HCT116 (cell line): ENCODE measurements around the gene ADAMTS13.

Experiments
- CBX3 ChIP-seq: IDR thresholded peaks from 2 replicates; pipeline ENCODE4 v1.6.1; 2012; ENCODE audit warnings: low read depth
- POLR2A ChIP-seq: IDR thresholded peaks from 2 replicates; pipeline ENCODE4 v1.7.0; 2011; ENCODE audit warnings: borderline replicate concordance; ENCODE audit not compliant: insufficient read depth, insufficient read length; ENCODE audit errors: extremely low read depth
- POLR2AphosphoS5 ChIP-seq: IDR thresholded peaks from 2 replicates; pipeline ENCODE4 v1.6.1; 2011; ENCODE audit warnings: mild to moderate bottlenecking, low read depth, low read length, moderate library complexity
- RAD21 ChIP-seq: IDR thresholded peaks from 2 replicates; pipeline ENCODE4 v1.6.1; 2012; ENCODE audit warnings: low read depth, mild to moderate bottlenecking
- SIN3A ChIP-seq: IDR thresholded peaks from 2 replicates; pipeline ENCODE4 v1.6.1; 2012; ENCODE audit warnings: low read depth
- SP1 ChIP-seq: IDR thresholded peaks from 2 replicates; pipeline ENCODE4 v1.6.1; 2012; ENCODE audit warnings: low read depth
- YY1 ChIP-seq: IDR thresholded peaks from 2 replicates; pipeline ENCODE4 v1.6.1; 2011; ENCODE audit warnings: low read length, low read depth, moderate library complexity, mild to moderate bottlenecking; ENCODE audit not compliant: insufficient replicate concordance; ENCODE audit errors: extremely low read depth
- TF ChIP-seq, protein P1 (sequence below), 3 experiments: fragments of 200-600 bp in 1 of 3; sonication (generic) in 1 of 3; IDR thresholded peaks in 2 of 3; conservative IDR thresholded peaks in 1 of 3; 2 replicates each; pipeline ENCODE4 v1.5.1; 2012 to 2017; ENCODE audit warnings: low read depth in 2 of 3, low read length in 2 of 3, antibody characterized with exemption in 1 of 3, borderline replicate concordance in 1 of 3, control low read depth in 1 of 3, mild to moderate bottlenecking in 1 of 3, mixed read lengths in 1 of 3, mixed run types in 1 of 3, moderate library complexity in 1 of 3; ENCODE audit not compliant: insufficient read depth in 1 of 3
- TF ChIP-seq, protein P2 (sequence below): IDR thresholded peaks from 2 replicates; pipeline ENCODE4 v1.6.1; 2012
- TF ChIP-seq, protein P3 (sequence below): IDR thresholded peaks from 2 replicates; pipeline ENCODE4 v1.6.1; 2012
- TF ChIP-seq, protein P4 (sequence below): IDR thresholded peaks from 2 replicates; pipeline ENCODE4 v1.6.1; 2012; ENCODE audit warnings: low read depth

DNA sequence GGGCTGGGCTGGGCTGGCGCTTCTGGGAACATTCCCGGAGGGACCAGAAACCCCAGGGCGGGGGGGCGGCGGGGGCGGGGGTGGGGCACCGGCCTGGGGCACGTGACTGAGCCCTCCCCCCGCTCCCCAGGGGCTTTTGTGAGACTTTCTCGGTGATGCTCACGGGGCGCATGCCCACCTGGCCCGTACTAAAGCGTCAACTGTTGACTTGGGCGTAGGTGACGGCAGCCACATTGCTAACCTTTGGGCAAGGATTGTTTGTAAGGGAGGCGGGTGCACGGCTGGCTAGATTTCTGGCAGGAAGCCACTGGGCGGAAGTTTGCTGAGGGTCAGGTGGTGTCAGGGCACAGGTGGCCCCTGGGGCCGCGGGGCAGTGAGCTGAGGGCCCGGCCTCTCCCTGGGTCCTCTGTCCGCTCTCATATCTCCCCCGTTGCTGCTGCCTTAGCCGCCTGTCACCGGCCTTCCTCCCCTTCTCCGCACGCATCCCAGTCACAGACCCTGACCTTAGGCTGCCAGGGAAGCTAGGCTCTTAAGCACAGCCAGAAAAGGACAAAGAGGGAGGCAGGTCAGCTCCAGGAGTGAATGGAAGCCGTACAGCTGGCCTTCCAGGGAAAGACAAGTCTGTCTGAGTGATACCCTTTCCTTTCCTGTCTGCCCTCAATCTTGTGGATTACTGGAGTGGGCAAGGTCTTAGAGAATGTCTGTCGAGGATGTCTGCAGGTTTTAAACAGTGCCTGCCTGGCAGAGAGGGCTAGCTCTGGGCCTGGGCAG, 38.4 kb downstream of the ADAMTS13 start:
- TF ChIP-seq, protein P1, sequence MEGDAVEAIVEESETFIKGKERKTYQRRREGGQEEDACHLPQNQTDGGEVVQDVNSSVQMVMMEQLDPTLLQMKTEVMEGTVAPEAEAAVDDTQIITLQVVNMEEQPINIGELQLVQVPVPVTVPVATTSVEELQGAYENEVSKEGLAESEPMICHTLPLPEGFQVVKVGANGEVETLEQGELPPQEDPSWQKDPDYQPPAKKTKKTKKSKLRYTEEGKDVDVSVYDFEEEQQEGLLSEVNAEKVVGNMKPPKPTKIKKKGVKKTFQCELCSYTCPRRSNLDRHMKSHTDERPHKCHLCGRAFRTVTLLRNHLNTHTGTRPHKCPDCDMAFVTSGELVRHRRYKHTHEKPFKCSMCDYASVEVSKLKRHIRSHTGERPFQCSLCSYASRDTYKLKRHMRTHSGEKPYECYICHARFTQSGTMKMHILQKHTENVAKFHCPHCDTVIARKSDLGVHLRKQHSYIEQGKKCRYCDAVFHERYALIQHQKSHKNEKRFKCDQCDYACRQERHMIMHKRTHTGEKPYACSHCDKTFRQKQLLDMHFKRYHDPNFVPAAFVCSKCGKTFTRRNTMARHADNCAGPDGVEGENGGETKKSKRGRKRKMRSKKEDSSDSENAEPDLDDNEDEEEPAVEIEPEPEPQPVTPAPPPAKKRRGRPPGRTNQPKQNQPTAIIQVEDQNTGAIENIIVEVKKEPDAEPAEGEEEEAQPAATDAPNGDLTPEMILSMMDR (IDR thresholded peaks at IDR 0.05 in 2 of 3, conservative IDR thresholded peaks at IDR 0.05 in 1 of 3; ENCODE audit: borderline replicate concordance in 1 of 3, insufficient read depth in 1 of 3, low read depth in 2 of 3, low read length in 2 of 3), result no peak
- TF ChIP-seq POLR2A (no peak), POLR2AphosphoS5 (no peak), SIN3A (no peak), CBX3 (no peak), SP1 (no peak), YY1 (no peak), RAD21 (no peak)
- TF ChIP-seq, protein P2, sequence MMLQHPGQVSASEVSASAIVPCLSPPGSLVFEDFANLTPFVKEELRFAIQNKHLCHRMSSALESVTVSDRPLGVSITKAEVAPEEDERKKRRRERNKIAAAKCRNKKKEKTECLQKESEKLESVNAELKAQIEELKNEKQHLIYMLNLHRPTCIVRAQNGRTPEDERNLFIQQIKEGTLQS, result no peak
- TF ChIP-seq, protein P3, sequence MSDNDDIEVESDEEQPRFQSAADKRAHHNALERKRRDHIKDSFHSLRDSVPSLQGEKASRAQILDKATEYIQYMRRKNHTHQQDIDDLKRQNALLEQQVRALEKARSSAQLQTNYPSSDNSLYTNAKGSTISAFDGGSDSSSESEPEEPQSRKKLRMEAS, result no peak
- TF ChIP-seq, protein P4, sequence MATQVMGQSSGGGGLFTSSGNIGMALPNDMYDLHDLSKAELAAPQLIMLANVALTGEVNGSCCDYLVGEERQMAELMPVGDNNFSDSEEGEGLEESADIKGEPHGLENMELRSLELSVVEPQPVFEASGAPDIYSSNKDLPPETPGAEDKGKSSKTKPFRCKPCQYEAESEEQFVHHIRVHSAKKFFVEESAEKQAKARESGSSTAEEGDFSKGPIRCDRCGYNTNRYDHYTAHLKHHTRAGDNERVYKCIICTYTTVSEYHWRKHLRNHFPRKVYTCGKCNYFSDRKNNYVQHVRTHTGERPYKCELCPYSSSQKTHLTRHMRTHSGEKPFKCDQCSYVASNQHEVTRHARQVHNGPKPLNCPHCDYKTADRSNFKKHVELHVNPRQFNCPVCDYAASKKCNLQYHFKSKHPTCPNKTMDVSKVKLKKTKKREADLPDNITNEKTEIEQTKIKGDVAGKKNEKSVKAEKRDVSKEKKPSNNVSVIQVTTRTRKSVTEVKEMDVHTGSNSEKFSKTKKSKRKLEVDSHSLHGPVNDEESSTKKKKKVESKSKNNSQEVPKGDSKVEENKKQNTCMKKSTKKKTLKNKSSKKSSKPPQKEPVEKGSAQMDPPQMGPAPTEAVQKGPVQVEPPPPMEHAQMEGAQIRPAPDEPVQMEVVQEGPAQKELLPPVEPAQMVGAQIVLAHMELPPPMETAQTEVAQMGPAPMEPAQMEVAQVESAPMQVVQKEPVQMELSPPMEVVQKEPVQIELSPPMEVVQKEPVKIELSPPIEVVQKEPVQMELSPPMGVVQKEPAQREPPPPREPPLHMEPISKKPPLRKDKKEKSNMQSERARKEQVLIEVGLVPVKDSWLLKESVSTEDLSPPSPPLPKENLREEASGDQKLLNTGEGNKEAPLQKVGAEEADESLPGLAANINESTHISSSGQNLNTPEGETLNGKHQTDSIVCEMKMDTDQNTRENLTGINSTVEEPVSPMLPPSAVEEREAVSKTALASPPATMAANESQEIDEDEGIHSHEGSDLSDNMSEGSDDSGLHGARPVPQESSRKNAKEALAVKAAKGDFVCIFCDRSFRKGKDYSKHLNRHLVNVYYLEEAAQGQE, result no peak
